Measurements from ENCODE around the gene LRRD1. TPM values are rescaled to one million over a fixed set of nuclear protein-coding genes. Genes with fewer than 3 reads are reported as not detected.

Gene LRRD1
- not detected for total RNA-seq

GRCh38 chr7:92178928-92179924 lies at the start of gene LRRD1:
Gene LRRD1 (minus strand): TSS chr7:92179142. CDS start chr7:92165202, 13,940 bp downstream.

GRCh38 chr7:92134271-92135051 lies 44.5 kb downstream of the LRRD1 start, which contains the start of gene CYP51A1:
Gene CYP51A1 (minus strand): TSS chr7:92134477. CDS start chr7:92134364, 113 bp downstream.

Small RNA genes within 50 kb of the gene (microRNA-seq; reads per million reads assigned to microRNA genes)
- not detected for gene MIR1285-1 (ENCODE audit: borderline microRNAs expressed, borderline replicate concordance)

Other genes starting within 250 kb of the LRRD1 start
- gene AKAP9, start 238.3 kb downstream of the LRRD1 start, total RNA-seq: 10 to 100 TPM; 40.6 to 45.7 TPM
- 10 to 100 TPM; 75.1 to 76.7 TPM for gene CYP51A1, start 44.7 kb downstream of the LRRD1 start, total RNA-seq
- 10 to 100 TPM; 44.0 to 46.7 TPM for gene KRIT1, start 66.8 kb upstream of the LRRD1 start, total RNA-seq
- gene ANKIB1, start 66.8 kb upstream of the LRRD1 start, total RNA-seq: 10 to 100 TPM; 50.9 to 52.9 TPM